GM23248 (cell line): ENCODE measurements around the gene CORO7. TPM values are rescaled to one million over a fixed set of nuclear protein-coding genes. Genes with fewer than 3 reads are reported as not detected.
A peak's percentile ranks its signal among the peaks of the same experiment; 100 is the strongest.

Source experiments
- DNase-seq: peaks from one replicate; pipeline ENCODE4 v3.0.0-alpha.2; 2015
- H2AFZ ChIP-seq: fragments of 200-600 bp; sonication (generic); 2 replicates; pipeline ENCODE4 v1.6.1; 2016; ENCODE audit warnings: antibody characterized with exemption
- H3F3A ChIP-seq: fragments of 200-600 bp; sonication (generic); 2 replicates; pipeline ENCODE4 v1.6.1; 2016; ENCODE audit warnings: mild to moderate bottlenecking, antibody characterized with exemption, mixed run types; ENCODE audit not compliant: insufficient read depth
- H3K27ac ChIP-seq: fragments of 200-600 bp; sonication (generic); 2 replicates; pipeline ENCODE4 v1.5.1; 2016; ENCODE audit warnings: mild to moderate bottlenecking
- H3K27me3 ChIP-seq: fragments of 200-600 bp; sonication (generic); replicated peaks from 2 replicates; pipeline ENCODE4 v1.6.1; 2016; ENCODE audit warnings: mild to moderate bottlenecking; ENCODE audit not compliant: insufficient read depth
- H3K36me3 ChIP-seq: fragments of 200-600 bp; sonication (generic); 2 replicates; pipeline ENCODE4 v1.6.1; 2016; ENCODE audit warnings: low read depth, mild to moderate bottlenecking
- H3K4me1 ChIP-seq: fragments of 200-600 bp; sonication (generic); 2 replicates; pipeline ENCODE4 v1.6.1; 2016; ENCODE audit warnings: mild to moderate bottlenecking; ENCODE audit not compliant: insufficient read depth
- H3K4me2 ChIP-seq: fragments of 200-600 bp; sonication (generic); one replicate; pipeline ENCODE4 v1.6.1; 2016; ENCODE audit warnings: mild to moderate bottlenecking; ENCODE audit not compliant: unreplicated experiment
- H3K4me3 ChIP-seq: fragments of 200-600 bp; sonication (generic); 2 replicates; pipeline ENCODE4 v1.5.1; 2016; ENCODE audit warnings: mild to moderate bottlenecking
- H3K79me2 ChIP-seq: fragments of 200-600 bp; sonication (generic); 2 replicates; pipeline ENCODE4 v1.6.1; 2016; ENCODE audit warnings: mild to moderate bottlenecking; ENCODE audit not compliant: insufficient read depth
- H3K9ac ChIP-seq: fragments of 200-600 bp; sonication (generic); 2 replicates; pipeline ENCODE4 v1.6.1; 2016; ENCODE audit warnings: mild to moderate bottlenecking
- H3K9me2 ChIP-seq: fragments of 200-600 bp; sonication (generic); 2 replicates; pipeline ENCODE4 v1.6.1; 2016; ENCODE audit warnings: mixed run types, mild to moderate bottlenecking, moderate library complexity; ENCODE audit not compliant: insufficient read depth
- H3K9me3 ChIP-seq: fragments of 200-600 bp; sonication (generic); one replicate; pipeline ENCODE4 v1.6.1; 2017; ENCODE audit warnings: low read depth
- H4K20me1 ChIP-seq: fragments of 200-600 bp; sonication (generic); 2 replicates; pipeline ENCODE4 v1.6.0; 2016; ENCODE audit not compliant: insufficient read depth
- EZH2 ChIP-seq: fragments of 200-600 bp; sonication (generic); IDR thresholded peaks from 2 replicates; pipeline ENCODE4 v1.6.1; 2018; ENCODE audit warnings: antibody characterized with exemption, mild to moderate bottlenecking; ENCODE audit not compliant: insufficient read depth, poor library complexity, severe bottlenecking
- EZH2phosphoT487 ChIP-seq: fragments of 200-600 bp; sonication (generic); IDR thresholded peaks from 2 replicates; pipeline ENCODE4 v1.6.1; 2018; ENCODE audit warnings: antibody characterized with exemption, moderate library complexity, mild to moderate bottlenecking, low read depth; ENCODE audit not compliant: insufficient read depth
- WGBS, 2 experiments: methylation state at CpG; one replicate each; pipeline ENCODE4 v1.1.6; 2015 to 2017; ENCODE audit warnings: low lambda C conversion rate in 2 of 2, low coverage in 1 of 2; ENCODE audit errors: missing lambda C conversion rate in 2 of 2; 5-methylcytosine and 5-hydroxymethylcytosine counted together
- in situ Hi-C: fragments of 300-500 bp; cut with MboI; formaldehyde crosslinking; loops from 2 replicates; pipeline ENCODE4 v1.15.0; 2020
- polyA plus RNA-seq: library from polyadenylated mRNA; unstranded; fragments of >200 nt; fragmentation: Nextera tagmentation; extraction: Ambion mirVana; gene quantifications from 2 replicates; pipeline ENCODE4 v1.2.1, GENCODE V29; 2016
- total RNA-seq: library from RNA; depleted of rRNA; stranded (reverse); fragments of >200 nt; shearing (Covaris generic); gene quantifications from 2 replicates; pipeline ENCODE4 v1.2.3, GENCODE V29; 2014

The CORO7 gene
- total and polyA plus RNA-seq, 2 experiments from 2014 or later: 7.3 to 13.2 TPM

DNA sequence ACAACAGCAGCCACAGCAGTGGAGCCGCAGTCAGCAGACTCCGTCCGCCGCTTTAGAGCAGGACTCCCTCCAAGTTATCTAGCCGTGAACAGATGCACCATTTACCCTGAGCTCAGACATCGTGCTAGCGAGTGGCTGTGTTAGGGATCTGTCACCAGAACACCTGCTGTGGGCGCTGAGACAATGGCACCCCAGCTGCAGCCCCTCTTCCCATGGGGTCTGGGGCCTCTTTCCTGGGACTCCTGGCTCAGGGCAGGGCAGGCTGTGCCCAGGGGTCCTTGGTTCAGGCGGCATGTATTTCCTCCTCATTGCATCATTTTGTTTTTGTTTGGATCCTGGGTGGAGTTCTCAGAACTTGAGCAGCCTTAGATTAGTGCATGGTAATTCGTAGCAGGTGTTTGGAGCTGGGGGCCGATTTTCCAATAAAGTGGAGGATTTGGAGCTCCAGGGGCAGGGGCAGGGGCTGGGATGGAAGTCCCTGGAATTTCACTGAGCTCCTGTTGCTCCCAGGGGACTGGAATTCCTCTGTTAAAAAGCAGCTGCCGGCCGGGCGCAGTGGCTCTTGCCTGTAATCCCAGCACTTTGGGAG is 34.6 kb upstream of the CORO7 start:
- Histone ChIP-seq H3K36me3 (peaks cover 4% of the 10 kb centered on the region; the same call in 1 of the 2 replicates), H3K4me3 (no peak overlapping the region), H3K9ac (no peak overlapping the region), H3K79me2 (no peaks in the 10 kb centered on the region), H3K27ac (no peak overlapping the region), H3K9me2 (no peaks in the 10 kb centered on the region), H3K9me3 (no peaks in the 10 kb centered on the region), H3F3A (no peaks in the 10 kb centered on the region), H4K20me1 (no peaks in the 10 kb centered on the region), H3K27me3 (no peaks in the 10 kb centered on the region), H3K4me2 (no peak overlapping the region), H3K4me1 (no peaks in the 10 kb centered on the region), H2AFZ (no peak overlapping the region)
- peak; percentile 5 for DNase-seq
- in situ Hi-C loops: no loop called here
- TF ChIP-seq EZH2phosphoT487 (no peak), EZH2 (no peak)
- 55 to 58% methylated on average over 13 to 14 of the region's 14 CpGs for WGBS, 2 experiments

DNA sequence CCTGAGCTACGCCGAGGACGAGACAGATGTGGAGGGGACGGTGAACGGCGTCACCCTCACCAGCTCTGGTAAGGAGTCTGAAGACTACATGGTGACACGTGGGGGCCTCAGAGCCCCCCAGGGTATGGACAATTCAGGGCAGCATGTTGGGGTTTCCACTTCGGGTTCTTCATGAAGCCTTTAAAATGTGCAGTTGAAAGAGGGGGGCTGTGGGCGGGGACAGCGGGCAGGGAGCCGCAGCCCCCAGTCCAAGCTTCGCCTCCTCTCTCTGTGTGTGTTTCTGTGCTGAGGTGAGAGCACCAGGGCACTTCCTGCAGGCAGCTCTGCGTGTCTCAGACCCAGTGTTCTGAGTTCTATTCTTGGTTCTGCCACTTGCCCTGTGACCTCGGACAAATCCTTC is 34.0 kb upstream of the CORO7 start:
- WGBS, 2 experiments: 74 to 77% methylated on average over 14 of the region's 14 CpGs

DNA sequence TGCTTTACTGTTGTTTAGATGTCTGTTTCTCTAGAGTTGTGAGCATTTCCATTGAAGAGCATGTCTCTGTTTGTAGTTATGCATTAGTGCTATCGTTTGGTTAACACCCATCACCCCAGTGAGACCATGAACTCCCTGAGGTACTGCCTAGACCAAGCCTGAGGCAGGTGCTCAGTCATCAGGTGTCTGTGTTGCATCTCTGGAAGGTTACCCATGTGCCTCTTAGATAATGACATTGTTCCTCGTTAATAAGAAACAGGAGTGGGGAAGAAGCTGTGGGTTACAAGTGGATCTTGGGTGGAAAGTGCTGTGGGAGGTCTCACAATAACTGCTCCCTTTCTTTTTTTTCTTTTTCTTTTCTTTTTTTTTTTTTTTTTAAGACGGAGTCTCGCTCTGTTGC is 27.6 kb upstream of the CORO7 start:
- Histone ChIP-seq H3K4me2 (no peak overlapping the region), H3K27ac (no peak overlapping the region), H2AFZ (no peak overlapping the region), H3K9me2 (no peaks in the 10 kb centered on the region), H3K36me3 (peaks cover 19% of the 10 kb centered on the region; the same call in 1 of the 2 replicates), H3K4me1 (no peaks in the 10 kb centered on the region), H3K27me3 (no peaks in the 10 kb centered on the region), H3K9ac (no peak overlapping the region), H3K79me2 (0 out of 2 replicates have a peak, but pooled peaks cover under 1% of the 10 kb centered on the region), H3F3A (no peaks in the 10 kb centered on the region), H4K20me1 (no peaks in the 10 kb centered on the region), H3K9me3 (no peaks in the 10 kb centered on the region), H3K4me3 (no peak overlapping the region)
- WGBS, 2 experiments: 71 to 78% methylated on average over 4 of the region's 4 CpGs
- TF ChIP-seq EZH2 (no peak), EZH2phosphoT487 (no peak)
- DNase-seq: no peak
- in situ Hi-C loops: no loop called here

More for the DNA sequence above, 34.0 kb upstream of the CORO7 start:
- Histone ChIP-seq H3K9me3 (no peaks in the 10 kb centered on the region), H3K9ac (no peak overlapping the region), H2AFZ (no peak overlapping the region), H3F3A (no peaks in the 10 kb centered on the region), H3K27ac (no peak overlapping the region), H3K27me3 (no peaks in the 10 kb centered on the region), H3K36me3 (peaks cover 4% of the 10 kb centered on the region; the same call in 1 of the 2 replicates), H3K4me3 (no peak overlapping the region), H4K20me1 (no peaks in the 10 kb centered on the region), H3K79me2 (no peaks in the 10 kb centered on the region), H3K4me2 (no peak overlapping the region), H3K4me1 (no peaks in the 10 kb centered on the region), H3K9me2 (no peaks in the 10 kb centered on the region)
- no peak for TF ChIP-seq EZH2phosphoT487
- no peak for TF ChIP-seq EZH2
- no peak for DNase-seq
- in situ Hi-C loops: no loop called here

DNA sequence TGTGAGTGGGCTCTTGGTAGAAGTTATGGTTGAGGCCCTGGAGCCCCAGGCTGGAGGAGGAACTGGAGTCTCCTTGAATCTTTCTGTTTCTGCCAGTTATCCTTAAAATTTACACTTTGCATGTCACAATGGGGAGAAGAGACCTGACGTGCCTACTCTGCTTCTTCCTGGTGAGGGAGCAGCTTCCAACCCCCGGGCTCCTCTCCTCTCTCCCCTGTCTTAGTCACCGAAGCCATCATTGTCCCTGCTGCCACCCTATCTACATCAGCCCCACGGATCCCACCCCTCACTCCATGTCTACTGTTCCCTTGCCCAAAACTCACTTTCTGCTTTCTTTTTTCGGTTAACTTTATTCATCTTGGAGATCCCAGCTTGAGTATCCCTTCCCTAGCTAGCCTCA is 26.9 kb upstream of the CORO7 start:
- DNase-seq: no peak
- no peak for TF ChIP-seq EZH2
- no peak for TF ChIP-seq EZH2phosphoT487
- Histone ChIP-seq H3K9ac (no peak overlapping the region), H3K27me3 (no peaks in the 10 kb centered on the region), H3K9me2 (no peaks in the 10 kb centered on the region), H3K9me3 (no peaks in the 10 kb centered on the region), H4K20me1 (no peaks in the 10 kb centered on the region), H3K79me2 (0 out of 2 replicates have a peak, but pooled peaks cover 8% of the 10 kb centered on the region), H3F3A (no peaks in the 10 kb centered on the region), H3K4me2 (no peak overlapping the region), H2AFZ (no peak overlapping the region), H3K4me1 (no peaks in the 10 kb centered on the region), H3K27ac (no peak overlapping the region), H3K4me3 (no peak overlapping the region), H3K36me3 (peaks cover 24% of the 10 kb centered on the region; the same call in 1 of the 2 replicates)
- in situ Hi-C loops: no loop called here
- WGBS, 2 experiments: 76 to 81% methylated on average over 5 of the region's 5 CpGs
